NOMO-1 treated with dmso at 0.1 percent for 144 hours (cell line): ENCODE data around the gene DDX39B.

Source experiments
- DNase-seq: peaks from one replicate; lab custom pipeline; 2025; ENCODE audit not compliant: unreplicated experiment; lab: John Stamatoyannopoulos, UW

DDX39B gene

GRCh38 chr6:31575952-31576685 is 34.3 kb upstream of the DDX39B start:
- no peak for DNase-seq

DNA sequence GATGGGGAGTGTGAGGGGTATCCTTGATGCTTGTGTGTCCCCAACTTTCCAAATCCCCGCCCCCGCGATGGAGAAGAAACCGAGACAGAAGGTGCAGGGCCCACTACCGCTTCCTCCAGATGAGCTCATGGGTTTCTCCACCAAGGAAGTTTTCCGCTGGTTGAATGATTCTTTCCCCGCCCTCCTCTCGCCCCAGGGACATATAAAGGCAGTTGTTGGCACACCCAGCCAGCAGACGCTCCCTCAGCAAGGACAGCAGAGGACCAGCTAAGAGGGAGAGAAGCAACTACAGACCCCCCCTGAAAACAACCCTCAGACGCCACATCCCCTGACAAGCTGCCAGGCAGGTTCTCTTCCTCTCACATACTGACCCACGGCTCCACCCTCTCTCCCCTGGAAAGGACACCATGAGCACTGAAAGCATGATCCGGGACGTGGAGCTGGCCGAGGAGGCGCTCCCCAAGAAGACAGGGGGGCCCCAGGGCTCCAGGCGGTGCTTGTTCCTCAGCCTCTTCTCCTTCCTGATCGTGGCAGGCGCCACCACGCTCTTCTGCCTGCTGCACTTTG is 33.6 kb upstream of the DDX39B start, which contains the start of gene TNF:
TNF (plus strand) TSS at position 231 of the 567 bp plus-strand sequence; CDS start at position 408, 177 bp downstream.
- DNase-seq: peak; percentile 56

DNA sequence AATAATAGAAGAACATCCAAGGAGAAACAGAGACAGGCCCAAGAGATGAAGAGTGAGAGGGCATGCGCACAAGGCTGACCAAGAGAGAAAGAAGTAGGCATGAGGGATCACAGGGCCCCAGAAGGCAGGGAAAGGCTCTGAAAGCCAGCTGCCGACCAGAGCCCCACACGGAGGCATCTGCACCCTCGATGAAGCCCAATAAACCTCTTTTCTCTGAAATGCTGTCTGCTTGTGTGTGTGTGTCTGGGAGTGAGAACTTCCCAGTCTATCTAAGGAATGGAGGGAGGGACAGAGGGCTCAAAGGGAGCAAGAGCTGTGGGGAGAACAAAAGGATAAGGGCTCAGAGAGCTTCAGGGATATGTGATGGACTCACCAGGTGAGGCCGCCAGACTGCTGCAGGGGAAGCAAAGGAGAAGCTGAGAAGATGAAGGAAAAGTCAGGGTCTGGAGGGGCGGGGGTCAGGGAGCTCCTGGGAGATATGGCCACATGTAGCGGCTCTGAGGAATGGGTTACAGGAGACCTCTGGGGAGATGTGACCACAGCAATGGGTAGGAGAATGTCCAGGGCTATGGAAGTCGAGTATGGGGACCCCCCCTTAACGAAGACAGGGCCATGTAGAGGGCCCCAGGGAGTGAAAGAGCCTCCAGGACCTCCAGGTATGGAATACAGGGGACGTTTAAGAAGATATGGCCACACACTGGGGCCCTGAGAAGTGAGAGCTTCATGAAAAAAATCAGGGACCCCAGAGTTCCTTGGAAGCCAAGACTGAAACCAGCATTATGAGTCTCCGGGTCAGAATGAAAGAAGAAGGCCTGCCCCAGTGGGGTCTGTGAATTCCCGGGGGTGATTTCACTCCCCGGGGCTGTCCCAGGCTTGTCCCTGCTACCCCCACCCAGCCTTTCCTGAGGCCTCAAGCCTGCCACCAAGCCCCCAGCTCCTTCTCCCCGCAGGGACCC is 32.6 kb upstream of the DDX39B start:
- no peak for DNase-seq

DNA sequence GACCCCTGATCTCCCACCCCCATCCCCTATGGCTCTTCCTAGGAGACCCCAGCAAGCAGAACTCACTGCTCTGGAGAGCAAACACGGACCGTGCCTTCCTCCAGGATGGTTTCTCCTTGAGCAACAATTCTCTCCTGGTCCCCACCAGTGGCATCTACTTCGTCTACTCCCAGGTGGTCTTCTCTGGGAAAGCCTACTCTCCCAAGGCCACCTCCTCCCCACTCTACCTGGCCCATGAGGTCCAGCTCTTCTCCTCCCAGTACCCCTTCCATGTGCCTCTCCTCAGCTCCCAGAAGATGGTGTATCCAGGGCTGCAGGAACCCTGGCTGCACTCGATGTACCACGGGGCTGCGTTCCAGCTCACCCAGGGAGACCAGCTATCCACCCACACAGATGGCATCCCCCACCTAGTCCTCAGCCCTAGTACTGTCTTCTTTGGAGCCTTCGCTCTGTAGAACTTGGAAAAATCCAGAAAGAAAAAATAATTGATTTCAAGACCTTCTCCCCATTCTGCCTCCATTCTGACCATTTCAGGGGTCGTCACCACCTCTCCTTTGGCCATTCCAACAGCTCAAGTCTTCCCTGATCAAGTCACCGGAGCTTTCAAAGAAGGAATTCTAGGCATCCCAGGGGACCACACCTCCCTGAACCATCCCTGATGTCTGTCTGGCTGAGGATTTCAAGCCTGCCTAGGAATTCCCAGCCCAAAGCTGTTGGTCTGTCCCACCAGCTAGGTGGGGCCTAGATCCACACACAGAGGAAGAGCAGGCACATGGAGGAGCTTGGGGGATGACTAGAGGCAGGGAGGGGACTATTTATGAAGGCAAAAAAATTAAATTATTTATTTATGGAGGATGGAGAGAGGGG is 31.7 kb upstream of the DDX39B start:
- no peak for DNase-seq

- DNase-seq: no peak
Measured at GRCh38 chr6:31572041-31572911, 30.5 kb upstream of the DDX39B start, which contains the start of gene LTA. LTA (plus strand) TSS chr6:31572289; CDS start chr6:31572743, 454 bp downstream.

- no peak for DNase-seq
Measured at GRCh38 chr6:31569861-31570536, 28.2 kb upstream of the DDX39B start.

DNA sequence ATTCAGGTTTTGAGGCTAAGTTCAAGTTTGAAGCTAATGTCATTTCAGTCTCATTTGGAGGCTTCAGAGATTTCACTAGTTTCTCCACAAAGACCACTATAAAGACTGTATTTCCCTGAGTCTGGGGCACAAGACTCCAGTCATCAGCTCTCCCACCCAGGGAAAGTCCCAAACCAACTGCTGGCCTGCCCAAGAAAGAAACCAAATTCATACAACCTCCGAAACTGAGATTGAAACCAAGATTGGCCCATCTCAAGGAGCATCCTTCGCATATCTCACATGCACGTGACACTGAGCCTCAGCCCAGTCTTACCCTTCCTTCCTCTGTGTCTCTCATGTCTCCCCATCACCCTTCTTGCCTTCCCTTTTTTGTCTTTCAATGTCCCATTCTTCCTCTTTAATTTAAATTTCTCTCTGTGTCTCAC is 26.7 kb upstream of the DDX39B start:
- DNase-seq: peak; percentile 62

GRCh38 chr6:31567531-31568370 is 25.9 kb upstream of the DDX39B start:
- DNase-seq: no peak

- DNase-seq: no peak
Measured at GRCh38 chr6:31560697-31561058, 18.9 kb upstream of the DDX39B start.

DNA sequence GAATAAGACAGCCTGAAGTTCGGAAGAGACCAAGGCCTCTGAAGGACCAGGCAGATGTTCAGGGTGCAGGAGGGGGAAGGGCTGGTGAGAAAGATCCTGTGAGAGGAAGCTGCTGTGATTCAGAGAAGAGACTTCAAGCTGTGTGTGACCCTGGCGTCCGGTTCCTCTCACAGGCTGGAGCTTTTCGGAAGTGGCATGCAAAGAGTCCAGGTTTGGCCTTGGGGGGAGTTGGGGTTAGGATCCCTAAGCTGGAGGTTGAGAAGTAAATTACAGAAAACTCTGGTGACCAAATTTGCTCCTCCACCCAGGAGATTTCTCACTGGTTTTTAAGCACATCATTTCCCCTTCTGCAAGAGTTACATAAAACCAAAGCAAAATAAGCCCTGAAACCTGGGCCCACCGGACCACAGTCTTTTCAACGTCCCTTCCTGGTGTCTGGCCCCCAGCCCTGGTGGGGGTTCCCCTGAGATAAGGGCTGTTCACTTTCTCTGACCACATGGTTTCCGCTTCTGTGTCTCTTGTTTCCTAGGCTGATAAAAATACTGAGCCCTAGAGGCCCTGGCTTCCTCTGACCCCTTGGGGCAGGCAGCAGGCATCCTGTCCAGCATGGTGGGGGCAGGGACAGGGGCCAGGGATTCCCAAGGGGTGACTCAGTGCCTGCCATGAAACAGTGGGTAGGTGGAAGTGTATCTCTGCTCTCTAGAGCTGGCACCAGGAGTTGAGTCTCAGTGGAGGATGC is 18.3 kb upstream of the DDX39B start:
- DNase-seq: peak; percentile 95

DNA sequence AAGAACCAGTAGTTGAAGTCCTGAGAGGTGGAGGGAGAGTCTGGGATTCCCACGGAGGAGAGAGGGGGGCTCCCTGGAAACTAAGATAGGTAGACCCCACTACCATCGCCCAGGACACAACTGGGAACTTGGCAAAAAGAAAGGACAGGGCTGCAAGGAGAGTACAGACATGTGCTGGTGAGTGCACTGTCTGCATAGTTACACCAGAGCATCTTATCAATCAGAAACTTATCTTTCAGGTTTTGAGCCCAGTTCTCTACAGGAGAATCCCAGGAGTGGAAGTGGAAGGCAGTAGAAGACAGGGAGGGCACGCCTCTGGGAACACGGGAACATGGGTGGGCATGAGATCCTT is 17.8 kb upstream of the DDX39B start:
- DNase-seq: no peak

DNA sequence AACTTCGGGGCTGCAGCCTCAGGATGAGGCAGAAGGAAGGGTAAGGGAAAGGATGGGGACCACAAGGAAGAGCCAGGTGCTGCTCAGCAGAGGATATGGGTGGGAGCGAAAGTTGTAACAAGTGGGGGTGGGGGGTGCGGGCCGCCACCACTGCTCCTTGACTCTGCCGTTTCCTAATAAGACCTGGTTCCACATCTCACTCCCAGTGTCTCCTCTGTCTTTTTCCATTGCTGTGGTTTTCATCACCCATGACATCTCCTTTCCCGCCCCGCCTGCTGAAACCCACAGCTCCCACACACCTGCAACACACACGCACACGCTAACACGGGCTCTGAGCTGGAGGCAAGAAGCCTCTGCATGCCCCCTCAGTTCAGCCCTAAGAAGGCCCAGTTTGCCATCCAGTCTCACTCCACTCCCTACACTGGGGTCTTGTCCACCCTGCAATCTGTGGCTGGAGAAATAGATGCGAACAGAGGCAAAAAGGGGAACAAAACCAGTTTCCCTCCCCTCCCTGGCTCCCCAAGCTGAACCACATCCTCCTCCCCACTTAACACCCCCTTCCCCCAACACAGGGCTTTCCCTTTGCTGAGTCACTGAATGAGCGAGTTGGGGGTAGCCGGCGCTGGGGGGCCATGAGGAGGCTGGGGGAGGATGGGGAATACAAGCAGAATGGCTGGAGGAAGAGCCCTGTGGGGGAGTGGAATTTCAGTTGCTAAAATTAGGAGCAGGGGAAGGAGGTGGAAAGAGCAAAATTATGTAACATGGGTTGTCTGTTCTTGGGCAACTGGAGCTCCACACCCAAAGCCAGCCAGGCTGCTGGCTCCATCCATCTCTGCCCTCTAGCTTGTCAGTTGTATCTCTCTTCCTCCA is 17.1 kb upstream of the DDX39B start:
- peak; percentile 99 for DNase-seq

DNA sequence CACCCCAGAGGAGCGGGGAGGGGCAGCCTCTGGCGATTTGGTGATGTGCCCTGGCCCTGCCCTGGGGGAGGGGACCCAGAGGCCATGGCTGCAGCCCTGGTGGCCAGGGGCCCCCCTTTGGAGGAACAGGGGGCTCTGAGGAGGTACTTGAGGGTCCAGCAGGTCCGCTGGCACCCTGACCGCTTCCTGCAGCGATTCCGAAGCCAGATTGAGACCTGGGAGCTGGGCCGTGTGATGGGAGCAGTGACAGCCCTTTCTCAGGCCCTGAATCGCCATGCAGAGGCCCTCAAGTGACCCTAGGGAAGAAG is 16.5 kb upstream of the DDX39B start:
- DNase-seq: no peak

GRCh38 chr6:31557443-31558317 is 15.9 kb upstream of the DDX39B start:
- DNase-seq: no peak

- DNase-seq: no peak
Measured at GRCh38 chr6:31556307-31556706, 14.5 kb upstream of the DDX39B start.

GRCh38 chr6:31551371-31551770 is 9.6 kb upstream of the DDX39B start:
- DNase-seq: peak; percentile 81
